Measurements from ENCODE around the gene GPR179. TPM values are rescaled to one million over a fixed set of nuclear protein-coding genes. Genes with fewer than 3 reads are reported as not detected.
A peak's percentile ranks its signal among the peaks of the same experiment; 100 is the strongest.

GPR179 gene
- total RNA-seq, 2 experiments from 2014 or later, result 0.32 to 1.1 TPM

DNA sequence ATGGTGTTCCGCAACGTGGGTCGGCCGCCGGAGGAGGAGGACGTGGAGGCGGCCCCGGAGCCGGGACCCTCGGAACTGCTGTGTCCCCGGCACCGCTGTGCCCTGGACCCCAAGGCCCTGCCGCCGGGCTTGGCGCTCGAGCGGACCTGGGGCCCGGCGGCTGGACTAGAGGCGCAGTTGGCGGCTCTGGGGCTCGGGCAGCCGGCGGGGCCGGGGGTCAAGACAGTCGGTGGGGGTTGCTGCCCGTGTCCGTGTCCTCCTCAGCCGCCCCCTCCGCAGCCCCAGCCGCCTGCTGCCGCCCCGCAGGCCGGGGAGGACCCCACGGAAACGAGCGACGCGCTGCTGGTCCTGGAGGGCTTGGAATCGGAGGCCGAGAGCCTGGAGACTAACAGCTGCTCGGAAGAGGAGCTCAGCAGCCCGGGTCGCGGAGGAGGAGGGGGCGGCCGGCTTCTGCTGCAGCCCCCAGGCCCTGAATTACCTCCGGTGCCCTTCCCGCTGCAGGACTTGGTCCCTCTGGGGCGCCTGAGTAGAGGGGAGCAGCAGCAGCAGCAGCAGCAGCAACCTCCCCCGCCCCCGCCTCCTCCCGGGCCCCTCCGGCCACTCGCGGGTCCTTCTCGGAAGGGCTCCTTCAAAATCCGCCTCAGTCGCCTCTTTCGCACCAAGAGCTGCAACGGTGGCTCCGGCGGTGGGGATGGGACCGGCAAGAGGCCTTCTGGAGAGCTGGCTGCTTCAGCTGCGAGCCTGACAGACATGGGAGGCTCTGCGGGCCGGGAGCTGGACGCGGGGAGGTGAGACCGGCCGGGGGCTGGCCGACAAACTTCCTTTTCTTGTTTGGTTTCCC is 8.7 kb upstream of the GPR179 start:
- no TSS peak for BruUV-seq (replicated peaks)
- Histone ChIP-seq H3K4me1 (ENCODE audit: insufficient read depth, low read length, poor library complexity, severe bottlenecking) (peaks cover 57% of the 10 kb centered on the region), H3K36me3 (ENCODE audit: insufficient read depth, low read length) (no peaks in the 10 kb centered on the region), H3K79me2 (ENCODE audit: insufficient read depth, low read depth, low read length) (peaks cover 15% of the 10 kb centered on the region; the same call in 1 of the 2 replicates), H3K9me3 (ENCODE audit: low read length) (no peaks in the 10 kb centered on the region), H3K27ac (ENCODE audit: low read depth, low read length, poor library complexity, severe bottlenecking) (no peak overlapping the region), H3K4me2 (ENCODE audit: low read length) (peak overlapping the region; percentile 89), H4K20me1 (ENCODE audit: insufficient read depth, low read length) (0 out of 2 replicates have a peak, but pooled peaks cover 17% of the 10 kb centered on the region), H3K4me3 (ENCODE audit: low read depth, low read length, poor library complexity, severe bottlenecking) (peak overlapping the region; percentile 89), H2AFZ (ENCODE audit: low read length) (peak overlapping the region; percentile 13; the same call in 1 of the 2 replicates), H3K9me2 (ENCODE audit: insufficient read depth, low read length) (no peaks in the 10 kb centered on the region)
- POLR2A ChIA-PET, result interaction anchor here (0.6 to 5.3 kb wide), 3 partner anchors 14 to 62 kb away, joined by 4 to 38 read pairs (median 5); no protein-coding TSS in a partner anchor
- CTCF ChIA-PET (ENCODE audit: unreplicated experiment), result interaction anchor here (1.4 kb wide), 1 partner anchor 9 kb away, joined by 3 read pairs; no protein-coding TSS in a partner anchor
- DNase-seq (ENCODE audit: low spot score), result peak; percentile 41
- intact Hi-C loops (cut with micrococcal nuclease; ENCODE audit: unreplicated experiment), result loop anchor here (5.0 kb wide), 1 partner anchor 140 kb away; no protein-coding TSS in a partner anchor
- TF ChIP-seq, protein P1, sequence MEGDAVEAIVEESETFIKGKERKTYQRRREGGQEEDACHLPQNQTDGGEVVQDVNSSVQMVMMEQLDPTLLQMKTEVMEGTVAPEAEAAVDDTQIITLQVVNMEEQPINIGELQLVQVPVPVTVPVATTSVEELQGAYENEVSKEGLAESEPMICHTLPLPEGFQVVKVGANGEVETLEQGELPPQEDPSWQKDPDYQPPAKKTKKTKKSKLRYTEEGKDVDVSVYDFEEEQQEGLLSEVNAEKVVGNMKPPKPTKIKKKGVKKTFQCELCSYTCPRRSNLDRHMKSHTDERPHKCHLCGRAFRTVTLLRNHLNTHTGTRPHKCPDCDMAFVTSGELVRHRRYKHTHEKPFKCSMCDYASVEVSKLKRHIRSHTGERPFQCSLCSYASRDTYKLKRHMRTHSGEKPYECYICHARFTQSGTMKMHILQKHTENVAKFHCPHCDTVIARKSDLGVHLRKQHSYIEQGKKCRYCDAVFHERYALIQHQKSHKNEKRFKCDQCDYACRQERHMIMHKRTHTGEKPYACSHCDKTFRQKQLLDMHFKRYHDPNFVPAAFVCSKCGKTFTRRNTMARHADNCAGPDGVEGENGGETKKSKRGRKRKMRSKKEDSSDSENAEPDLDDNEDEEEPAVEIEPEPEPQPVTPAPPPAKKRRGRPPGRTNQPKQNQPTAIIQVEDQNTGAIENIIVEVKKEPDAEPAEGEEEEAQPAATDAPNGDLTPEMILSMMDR (conservative IDR thresholded peaks at IDR 0.05; ENCODE audit: low read length), result no peak
- TF ChIP-seq EZH2phosphoT487 (IDR thresholded peaks at IDR 0.05; ENCODE audit: borderline replicate concordance, low read depth, low read length), result no peak

DNA sequence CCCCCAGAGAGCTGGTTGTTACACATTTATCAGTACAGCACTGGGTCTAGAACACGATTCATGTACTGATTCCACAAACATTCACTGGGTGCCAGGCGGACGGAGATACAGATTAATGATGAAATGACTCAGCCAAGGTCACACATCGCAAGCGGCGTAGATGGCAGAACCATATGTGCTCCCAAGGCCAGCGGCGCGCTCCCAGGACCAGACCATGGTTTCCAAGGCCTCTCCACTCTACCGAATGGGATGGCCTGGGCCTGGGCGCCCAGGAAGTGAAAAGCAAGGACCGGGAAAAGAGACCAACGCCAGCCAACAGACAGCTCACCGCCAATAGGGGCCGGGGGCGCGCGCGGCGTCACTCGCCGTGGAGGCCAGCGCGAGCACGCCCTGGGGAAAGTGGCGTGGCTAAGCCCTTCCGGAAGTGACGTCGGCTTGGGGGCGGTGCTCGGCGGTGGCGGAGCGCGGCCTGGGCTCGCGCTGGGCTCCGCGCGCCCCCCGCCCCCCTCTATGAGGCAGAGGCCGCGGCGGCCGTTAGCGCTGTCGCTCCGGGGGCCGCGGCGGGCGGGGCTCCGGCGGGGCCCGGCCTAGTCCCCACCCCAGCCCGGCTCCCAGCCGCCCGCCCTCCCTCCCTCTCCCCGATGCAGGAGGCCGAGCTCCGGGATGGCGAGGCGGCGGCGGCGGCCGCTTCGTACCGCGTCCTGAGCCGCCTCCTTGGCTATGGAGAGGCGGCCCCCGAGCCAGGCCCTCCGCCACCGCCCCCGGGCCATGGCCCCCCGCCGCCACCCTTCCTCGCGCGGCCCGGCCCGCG is 7.9 kb upstream of the GPR179 start, which contains the start of gene SOCS7:
TSS of gene SOCS7 (plus strand) at position 433 of the 811 bp plus-strand sequence. CDS start at position 642, 209 bp downstream.
- BruUV-seq (replicated peaks), result no TSS peak
- peak within 1 kb of the TSS; percentile 89 for H3K4me3 ChIP-seq (ENCODE audit: low read depth, low read length, poor library complexity, severe bottlenecking)
- no peaks in the 10 kb centered on the region for H3K9me3 ChIP-seq (ENCODE audit: low read length)
- peak within 1 kb of the TSS; percentile 89 for H3K4me2 ChIP-seq (ENCODE audit: low read length)
- no peaks in the 10 kb centered on the region for H3K36me3 ChIP-seq (ENCODE audit: insufficient read depth, low read length)
- intact Hi-C loops (cut with micrococcal nuclease; ENCODE audit: unreplicated experiment), result loop anchor here (1.0 to 5.0 kb wide), 2 partner anchors 26 to 141 kb away; no protein-coding TSS in a partner anchor
- POLR2A ChIA-PET, result interaction anchor here (1.0 to 5.3 kb wide), 2 partner anchors 27 to 42 kb away, joined by 3 to 38 read pairs; no protein-coding TSS in a partner anchor
- H3K79me2 ChIP-seq (ENCODE audit: insufficient read depth, low read depth, low read length), result peaks cover 15% of the 10 kb centered on the region; the same call in 1 of the 2 replicates
- peak within 1 kb of the TSS; percentile 35 for H3K27ac ChIP-seq (ENCODE audit: low read depth, low read length, poor library complexity, severe bottlenecking)
- 0 out of 2 replicates have a peak, but pooled peaks cover 17% of the 10 kb centered on the region for H4K20me1 ChIP-seq (ENCODE audit: insufficient read depth, low read length)
- DNase-seq (ENCODE audit: low spot score), result peak; percentile 93
- CTCF ChIA-PET (ENCODE audit: unreplicated experiment), result interaction anchor here (0.6 to 3.2 kb wide), 2 partner anchors 62 to 264 kb away, joined by 3 to 30 read pairs; no protein-coding TSS in a partner anchor
- TF ChIP-seq, protein P1 (conservative IDR thresholded peaks at IDR 0.05; ENCODE audit: low read length), result no peak
- TF ChIP-seq EZH2phosphoT487 (IDR thresholded peaks at IDR 0.05; ENCODE audit: borderline replicate concordance, low read depth, low read length), result no peak
- H3K9me2 ChIP-seq (ENCODE audit: insufficient read depth, low read length), result no peaks in the 10 kb centered on the region
- H3K4me1 ChIP-seq (ENCODE audit: insufficient read depth, low read length, poor library complexity, severe bottlenecking), result peaks cover 48% of the 10 kb centered on the region
- H2AFZ ChIP-seq (ENCODE audit: low read length), result peak within 1 kb of the TSS; percentile 88

Data from OCI-LY7 (cell line).